Measurements from ENCODE around the gene BCR.

Gene BCR

DNA sequence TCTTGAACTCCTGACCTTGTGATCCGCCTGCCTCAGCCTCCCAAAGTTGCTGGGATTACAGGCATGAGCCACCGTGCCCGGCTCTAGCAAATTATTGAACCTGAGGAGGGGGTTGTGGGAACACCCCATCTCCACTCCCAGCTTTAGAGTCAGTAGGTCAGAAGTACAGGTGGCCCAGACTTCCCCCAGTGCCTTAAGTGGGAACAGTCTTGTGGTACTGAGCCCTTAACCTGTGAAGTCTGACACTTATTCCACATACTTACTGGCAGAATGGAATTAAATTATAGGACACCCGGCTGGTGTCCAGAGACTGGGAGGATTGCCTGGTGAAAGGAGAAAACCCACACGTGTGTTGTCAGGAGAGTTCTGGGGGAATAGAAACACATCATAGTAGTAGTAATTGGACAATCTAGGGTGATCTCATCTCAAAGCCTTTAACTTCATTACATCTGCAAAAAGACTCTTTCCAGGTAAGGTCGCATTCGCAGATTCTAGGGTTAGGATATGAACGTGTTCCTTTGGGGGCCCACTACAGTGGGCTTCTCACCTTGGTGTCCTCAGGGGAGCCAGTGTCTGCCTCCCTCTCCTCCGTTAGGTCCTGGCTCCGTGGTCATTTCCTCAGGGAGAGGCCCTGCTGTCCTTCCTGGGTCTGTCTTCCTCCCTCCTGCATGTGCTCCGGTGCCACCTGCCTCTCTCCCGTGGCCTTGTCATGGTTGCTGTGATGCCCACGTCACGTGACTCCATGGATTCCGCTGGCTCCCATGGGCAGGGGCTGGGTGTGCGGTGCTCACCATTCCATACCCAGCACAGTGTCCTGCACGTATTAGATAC lies 63.8 kb downstream of the BCR start:
- no peak for DNase-seq

DNA sequence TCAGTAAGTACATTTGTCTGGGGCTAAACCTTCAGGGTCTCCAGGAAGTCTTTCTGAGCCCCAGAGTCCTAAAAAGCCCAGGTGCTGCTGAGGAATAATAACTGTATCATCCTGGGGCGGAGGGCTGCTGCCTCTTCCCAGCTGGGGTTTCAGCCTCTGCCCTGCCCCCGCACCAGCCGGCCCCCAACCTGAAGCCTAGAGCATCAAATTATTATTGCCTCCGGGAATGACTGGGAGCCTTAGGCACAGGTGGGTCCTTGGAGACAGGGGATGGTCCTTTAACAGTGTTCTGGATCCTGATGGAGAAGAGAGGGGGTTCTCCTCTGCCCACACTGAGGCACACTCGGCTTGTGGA lies 64.4 kb downstream of the BCR start:
- no peak for DNase-seq

DNA sequence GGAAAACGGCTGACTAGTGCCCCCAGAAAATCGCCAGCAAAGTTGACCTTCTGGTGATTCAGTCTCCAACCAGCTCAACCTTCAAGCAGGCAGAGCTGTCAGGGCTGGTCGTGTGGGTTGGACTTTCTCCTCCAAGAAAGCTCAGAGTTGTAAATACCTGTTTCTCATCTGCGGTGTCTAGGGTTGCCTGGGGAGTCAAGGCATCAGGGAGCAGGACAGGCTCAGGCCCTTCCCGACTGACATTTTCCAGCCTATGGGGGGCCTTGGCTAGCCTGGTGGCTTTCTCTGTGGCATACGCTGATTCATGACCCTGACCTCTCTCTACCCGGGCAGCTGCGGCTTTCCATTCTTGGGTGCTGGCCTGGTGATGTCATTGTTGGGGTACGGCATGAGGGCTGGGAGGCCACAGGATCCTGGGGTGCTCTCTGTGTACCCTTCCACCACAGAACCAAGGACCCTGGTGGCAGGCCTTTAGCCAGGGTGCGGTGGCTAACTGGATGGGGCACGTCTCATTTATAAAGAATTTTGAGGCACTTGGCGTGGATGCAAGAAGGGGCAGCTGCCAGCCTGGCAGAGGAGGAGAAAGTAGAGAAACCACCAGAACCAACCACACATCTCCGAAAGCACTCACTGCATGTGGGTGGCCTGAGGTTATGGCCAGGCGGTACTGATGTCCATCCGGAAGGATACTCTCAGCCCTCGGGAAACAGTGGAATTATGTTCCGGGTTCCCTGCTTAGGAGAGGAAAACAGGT lies 64.9 kb downstream of the BCR start:
- DNase-seq, result no peak

DNA sequence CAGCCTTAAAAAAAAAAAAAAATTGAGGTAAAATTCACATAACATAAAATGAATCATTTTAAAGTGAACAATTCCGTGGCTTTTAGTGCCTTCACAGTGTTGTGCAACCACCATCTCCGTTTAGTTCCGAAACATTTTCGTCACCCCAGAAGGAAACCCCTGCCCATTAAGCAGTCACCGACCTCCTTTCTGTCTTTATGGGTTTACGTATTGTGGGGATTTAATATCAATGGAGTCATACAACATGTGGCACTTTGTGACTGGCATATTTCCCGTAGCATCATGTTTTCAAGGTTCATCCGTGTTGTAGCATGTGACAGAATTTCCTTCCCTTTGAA lies 65.5 kb downstream of the BCR start:
- DNase-seq, result no peak

DNA sequence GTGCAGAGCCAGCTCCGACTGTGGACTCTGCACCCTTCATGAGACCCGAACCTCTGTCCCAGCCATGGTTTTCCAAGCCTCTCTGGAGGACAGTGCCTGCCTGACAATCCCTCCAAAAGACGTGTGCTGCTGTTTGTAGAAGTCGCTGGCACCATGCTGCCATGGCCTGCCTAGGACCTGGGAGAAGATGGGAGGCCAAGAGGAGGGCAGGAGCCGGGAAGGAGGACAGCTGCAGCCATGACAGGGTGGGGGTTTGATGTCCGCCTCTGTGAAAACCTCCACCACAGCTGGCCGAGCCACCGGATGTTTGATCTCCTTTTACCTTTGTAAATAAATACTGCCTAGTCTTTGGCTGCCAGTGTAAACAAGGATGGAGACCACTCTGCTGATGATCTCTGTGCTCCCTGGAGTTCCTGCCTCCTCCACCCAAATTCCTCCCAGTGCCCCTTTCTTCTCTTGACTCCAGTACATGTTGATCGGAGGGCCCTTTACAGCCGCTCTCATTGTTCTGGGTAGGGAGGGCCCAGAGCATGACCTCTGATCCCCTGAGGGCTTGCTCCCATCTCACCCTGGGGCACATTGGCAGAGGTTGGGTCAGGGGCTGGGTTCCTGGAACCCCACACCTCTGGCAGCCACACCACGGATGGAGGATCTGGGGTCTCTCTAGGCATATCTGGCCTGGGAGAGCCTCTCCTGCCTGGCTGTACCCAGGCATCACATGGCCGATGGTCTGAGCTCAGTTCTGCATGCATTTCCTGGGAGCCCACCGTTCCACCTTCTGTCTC lies 66.9 kb downstream of the BCR start:
- DNase-seq, result no peak

DNA sequence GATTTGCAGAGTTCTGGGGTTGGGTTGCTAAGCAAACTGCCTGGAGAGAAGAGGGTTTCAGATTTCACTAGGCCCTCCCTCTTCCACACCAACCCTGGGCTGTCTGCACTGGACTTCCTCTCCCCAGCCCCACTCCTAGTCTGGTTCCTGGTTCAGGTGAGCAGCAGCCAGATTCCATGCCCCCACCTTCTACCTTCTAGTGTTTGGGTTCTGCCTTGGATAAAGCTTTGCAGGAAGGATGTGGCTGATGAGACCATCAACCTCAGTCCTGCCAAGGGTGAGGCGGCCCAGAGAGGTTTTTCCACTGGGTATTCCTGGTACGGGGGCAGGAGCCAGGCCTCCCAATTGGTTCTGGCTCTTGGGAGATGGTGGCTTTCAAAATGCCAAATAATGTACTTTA lies 68.3 kb downstream of the BCR start:
- no peak for DNase-seq

DNA sequence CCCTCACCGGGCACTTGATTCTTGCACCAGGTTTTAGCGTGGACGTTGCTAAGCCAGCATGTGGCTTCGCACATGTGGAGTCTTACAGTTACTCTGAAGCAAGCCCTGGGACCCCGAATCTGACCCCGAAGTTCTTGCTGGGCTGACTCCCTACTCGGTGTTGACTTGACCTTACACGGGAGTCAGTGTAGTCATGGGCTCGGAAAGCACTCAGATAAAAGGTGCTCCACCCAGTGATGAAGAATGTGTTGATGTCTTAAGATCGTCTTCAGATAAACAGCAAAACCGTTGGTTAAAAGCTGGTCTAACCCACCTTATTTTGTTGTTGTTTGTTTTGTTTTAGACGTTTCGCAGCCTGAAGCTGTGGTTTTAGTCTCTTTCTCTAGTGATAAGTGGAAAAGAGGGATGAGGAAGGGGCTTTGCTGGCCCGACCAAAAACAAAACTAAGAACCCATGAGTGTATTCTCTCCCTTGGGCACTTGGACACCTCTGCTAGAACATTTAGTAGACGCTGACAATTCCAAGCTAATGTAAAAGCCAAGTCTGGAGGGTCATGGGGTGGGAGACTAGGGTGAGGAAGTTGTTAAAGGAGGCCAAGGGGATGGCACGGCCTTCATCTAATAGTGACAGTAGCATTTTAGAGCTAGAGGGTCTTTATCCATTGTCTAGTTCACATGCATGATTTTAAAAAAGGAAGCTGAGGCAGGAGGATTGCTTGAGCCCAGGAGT lies 69.9 kb downstream of the BCR start:
- no peak for DNase-seq

DNA sequence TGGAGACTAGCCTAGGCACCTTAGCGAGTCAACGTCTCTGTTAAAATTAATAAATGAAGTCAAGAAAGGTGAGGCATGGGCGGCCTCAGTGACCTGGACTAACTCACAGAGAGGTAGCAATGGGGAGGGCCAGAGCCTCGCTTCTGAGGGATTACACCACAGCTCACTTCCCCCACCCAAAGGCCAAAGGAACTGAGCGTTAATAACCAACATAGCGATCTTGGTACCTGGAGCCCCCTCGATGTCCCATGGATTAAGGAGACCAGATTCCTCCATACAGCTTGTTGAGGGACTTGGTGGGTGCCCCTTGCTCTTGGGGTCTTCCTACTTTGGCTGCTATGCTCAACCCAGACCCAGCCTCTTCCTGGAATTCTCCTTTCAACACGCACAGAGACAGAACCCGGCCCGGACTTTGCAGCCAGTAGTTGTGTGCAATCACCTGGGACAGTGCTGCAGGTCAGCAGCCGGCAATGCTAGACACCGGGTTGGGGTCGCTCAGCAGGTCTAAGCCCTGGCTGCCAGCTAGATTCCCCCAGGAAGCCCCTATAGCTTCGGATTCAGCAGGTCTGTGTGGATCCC lies 70.6 kb downstream of the BCR start:
- DNase-seq, result no peak

DNA sequence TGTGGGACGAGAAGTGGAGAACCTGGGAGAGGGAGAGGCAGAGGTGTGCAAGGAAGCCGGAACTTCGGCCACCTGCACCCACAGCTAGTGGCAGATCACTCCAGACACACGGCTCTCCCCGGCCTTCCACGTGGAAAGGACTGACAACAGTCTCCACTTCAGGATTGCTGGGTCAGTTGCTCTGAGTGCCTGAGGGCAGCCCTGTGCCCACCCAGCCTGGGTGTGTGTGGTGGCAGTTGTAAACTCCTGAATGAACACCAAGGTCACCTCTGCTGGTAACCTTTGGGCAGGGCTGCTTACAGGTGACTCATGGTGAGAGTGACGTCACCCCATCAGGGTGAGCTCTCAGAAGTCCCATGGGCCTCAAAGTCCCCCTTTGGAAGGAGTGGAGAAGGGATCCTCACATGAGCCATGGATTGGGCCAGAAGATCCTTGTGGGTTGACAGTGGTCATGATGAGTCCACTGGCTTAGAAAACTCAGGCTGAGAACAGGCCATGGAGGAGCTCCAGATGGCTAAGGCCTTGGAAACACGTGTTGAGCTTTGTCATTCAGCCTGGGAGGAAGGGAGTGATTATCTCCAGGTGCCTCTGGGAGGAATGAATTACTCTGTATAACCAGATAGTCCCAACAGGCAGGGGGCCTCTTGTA lies 71.3 kb downstream of the BCR start:
- no peak for DNase-seq

DNA sequence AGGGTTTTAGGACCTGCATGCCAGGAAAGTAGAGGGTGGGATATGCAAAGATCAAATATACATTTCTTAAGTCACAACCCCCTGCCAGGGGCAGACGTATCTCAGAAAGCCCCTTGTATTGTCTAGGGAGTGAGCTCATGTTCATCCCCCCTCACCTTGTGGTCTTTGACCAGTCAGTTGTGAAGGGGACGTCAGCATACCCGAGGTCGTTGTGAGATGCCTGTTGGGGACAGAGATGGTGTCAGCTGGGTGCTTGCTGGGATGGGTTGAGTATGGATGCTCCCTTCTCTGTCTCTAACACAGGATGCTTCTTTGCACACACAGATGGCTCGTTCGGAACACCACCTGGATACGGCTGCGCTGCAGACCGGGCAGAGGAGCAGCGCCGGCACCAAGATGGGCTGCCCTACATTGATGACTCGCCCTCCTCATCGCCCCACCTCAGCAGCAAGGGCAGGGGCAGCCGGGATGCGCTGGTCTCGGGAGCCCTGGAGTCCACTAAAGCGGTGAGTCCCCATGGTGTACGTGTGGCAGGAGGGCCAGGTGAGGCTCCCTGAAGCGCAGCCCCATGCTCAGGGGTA lies 73.3 kb downstream of the BCR start:
- DNase-seq, result no peak

DNA sequence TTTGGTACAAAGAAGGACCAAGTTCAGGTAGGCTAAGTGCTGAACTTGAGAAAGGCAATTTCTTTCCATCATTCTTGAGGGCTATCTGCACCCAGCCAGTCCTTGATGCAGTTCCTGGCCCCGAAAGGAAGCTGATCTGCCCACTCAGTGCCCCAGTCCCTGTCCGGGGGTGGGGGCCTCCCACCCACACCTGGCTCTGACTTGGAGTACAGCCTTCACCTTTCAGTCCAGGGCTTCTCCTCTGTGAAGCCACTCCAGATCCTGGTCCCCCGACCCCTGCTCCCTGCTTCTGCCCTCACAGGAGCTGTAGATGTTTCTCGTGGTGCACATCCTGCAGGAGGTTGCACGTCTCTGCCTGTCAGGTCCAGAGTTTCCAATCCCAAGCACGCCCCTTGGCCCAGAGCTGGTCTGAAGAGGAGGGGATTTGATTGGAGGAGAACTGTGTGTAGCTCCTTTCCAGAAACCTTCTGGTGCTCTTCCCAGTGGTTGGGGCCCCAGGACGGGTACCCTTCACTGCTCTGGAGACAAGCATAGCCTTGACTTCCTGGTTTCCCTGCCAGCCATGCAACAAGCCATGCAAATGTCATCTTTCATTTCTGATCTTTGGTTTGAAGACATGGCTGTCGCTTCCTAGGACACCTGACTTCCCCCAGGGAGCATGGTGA lies 75.3 kb downstream of the BCR start:
- no peak for DNase-seq

DNA sequence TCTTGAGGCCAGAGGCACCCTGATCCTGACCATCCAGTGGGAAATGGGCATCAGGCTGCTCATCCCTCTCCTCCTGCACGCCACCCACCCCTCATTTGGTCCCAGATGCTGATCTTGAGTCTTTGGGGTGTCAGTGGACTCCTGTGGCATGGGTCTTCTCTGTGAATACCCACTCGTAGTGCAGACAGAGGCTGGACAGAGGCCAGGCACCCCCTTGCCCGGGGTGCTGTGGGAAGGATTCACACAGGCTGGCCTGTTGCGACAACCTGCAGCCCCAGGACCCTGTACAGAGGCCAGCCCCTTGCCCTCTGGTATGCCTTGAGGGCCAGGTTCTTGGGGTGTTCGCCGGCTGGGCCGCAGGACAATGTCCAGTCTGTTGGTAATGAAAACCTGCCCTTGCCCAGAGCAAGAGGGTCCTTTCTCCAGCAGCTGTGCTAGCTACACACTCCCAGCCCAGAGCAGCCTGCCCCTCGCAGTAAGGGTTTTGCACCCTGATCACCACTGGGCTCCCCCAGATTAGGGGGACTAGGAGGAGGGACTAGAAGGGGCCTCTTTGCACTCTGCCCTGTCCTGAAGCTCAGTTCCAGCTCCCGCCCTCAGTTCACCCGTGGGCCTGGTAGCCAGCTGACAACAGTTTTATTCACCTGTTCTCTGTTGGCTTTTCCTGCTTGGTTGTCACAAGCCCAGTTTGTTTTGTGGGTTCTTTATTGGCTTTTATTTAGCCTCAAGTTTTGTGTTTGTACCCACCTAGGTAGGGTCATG lies 76.0 kb downstream of the BCR start:
- no peak for DNase-seq

DNA sequence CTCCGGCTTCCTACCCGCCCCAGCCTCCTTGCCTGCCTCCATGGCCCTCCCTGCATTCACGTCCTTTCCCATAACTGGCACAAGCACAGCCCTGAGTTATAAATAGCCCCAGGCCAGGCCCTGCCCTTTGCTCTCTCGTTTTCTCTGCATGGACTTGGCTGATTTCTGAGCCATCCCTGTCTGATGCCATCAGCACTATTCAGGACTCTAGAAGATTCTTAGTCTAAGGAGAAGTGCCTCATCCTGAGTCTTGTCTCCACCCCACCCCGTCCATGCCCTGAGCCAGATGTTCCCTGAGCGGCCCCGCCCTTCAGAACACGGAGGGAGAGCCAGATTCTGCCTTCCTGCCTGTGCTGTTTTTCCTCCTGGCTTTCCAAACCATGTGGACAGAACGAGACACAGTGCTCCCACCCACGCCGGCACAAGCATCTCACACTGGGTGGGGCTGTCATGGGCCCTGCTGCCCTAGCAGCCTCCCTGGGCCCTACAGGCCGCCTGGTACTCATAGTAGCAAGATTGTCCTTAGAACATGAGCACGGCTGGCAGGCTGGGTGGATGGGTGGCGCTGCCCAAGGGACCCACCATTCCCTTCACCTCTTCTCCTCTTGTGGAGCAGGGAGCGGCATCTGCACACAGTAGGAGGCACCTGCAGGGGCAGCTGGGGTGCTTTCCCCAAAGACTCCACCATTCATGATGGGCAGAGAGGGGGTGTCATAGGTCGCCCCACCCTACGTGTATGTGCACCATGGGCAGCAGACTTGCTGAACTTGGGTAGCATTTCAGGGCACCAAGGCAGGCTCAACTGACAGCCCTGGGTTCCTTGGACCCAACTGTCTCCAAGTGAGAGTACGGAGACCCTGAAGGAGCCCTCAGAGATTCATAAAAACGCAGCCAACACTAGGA lies 76.9 kb downstream of the BCR start:
- DNase-seq, result no peak

DNA sequence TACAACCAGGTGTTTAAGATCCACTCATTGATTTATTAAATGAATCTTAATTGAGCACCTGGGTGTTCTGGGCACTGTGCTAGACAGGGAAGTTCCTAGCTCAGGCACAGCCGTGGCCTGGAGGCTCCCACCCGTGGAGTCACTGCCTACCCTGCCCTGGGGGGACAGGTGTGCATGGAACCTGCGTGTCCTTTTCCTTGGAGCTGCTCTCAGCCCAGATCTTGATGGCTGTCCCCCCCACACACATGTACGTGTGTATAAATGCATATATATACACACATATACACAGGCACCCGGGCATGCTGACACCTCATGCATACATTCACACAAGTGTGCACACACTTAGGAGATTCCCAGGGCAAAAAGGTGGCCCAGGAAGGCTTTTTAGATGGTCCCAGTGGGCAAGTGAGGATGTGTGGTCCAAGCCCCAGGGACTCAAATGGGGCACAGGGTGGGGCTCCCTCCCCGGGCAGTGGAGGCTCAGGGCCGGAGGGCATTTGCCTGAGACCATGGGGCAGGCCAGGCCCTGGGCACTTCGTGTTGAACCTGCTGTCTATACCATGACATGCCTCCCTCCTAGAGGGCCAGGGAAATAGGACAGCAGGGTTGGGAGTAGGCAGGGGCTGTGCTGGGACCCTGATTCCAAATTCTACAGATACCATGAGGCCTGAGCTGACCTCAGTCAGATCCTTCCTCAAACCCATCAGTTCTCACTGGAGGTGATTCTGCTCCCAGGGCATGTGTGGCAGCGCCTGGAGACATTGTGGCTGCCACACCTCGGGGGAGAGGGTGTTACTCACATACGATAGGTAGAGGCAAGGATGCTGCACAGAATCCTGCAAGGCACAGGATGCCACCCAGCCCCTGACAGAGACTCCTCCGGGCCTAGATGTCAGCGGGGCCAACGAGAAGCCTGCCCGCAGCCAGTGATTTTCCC lies 77.8 kb downstream of the BCR start:
- DNase-seq, result no peak

DNA sequence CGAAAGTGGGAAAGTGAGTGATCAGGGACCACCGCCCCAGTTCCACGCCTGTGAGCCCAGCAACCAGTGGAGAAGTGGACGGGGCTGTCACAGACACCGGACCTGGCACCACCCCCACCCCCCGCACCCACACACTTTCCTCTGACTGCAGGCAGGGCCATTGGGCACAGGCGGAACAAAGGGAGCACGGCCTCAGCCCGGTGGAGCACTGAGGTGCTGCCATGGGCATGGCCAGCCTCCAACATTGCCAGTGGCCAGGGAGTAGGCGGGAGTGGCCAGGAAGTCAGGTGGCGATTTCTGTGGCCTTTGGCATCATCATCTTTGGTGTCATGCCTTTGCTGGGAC lies 78.5 kb downstream of the BCR start:
- no peak for DNase-seq

DNA sequence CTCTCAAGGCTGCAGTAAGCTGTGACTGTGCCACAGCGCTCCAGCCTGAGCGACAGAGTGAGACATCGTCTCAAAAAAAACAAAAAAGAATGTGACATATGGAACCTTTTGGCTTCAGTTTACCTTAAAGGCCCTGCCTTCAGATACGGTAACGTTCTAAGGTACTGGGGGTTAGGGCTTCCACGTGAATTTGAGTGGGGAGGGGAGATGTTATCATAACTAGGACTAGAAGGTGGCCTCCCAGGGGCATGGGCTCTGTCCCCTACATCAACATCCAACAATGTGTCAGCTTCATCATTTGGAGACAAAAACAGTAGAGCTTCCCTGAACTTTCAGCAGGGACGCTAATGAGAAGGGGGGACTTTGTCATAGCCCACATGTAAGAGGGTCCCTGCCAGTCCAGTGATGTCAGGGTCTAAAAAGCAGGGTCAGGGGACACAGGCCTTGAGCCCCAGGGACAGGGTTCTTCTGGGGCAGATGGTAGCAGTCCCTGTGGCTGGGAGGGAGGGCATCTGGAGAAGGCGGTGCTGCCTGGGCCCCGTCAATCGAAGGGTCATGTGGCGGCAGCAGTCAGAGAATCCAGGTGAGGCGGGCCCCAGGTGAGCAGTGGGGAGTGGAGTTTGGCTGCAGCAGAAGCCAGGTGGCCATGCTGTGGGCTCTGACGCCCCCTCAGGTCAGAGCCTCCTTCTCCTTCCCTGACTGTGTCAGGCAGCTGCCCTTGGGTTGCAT lies 79.8 kb downstream of the BCR start:
- DNase-seq, result no peak

Data from right kidney (tissue), 1 donor.